Measurements from ENCODE around the gene TMEM40. TPM values are rescaled to one million over a fixed set of nuclear protein-coding genes. Genes with fewer than 3 reads are reported as not detected.

TMEM40 gene
- total RNA-seq, 1 experiment from 2014 or later: not detected

GRCh38 chr3:12772462-12772861 is 13.4 kb upstream of the TMEM40 start:
- no CpG with 5 or more reads among the region's 5 CpGs for WGBS (ENCODE audit: extremely low coverage, insufficient read length, low lambda C conversion rate)
- Histone ChIP-seq H2AFZ (ENCODE audit: low read length) (no peak overlapping the region), H3K27me3 (ENCODE audit: insufficient read depth, low read length) (no peaks in the 10 kb centered on the region; the same call in 1 of the 2 replicates)

More at GRCh38 chr3:12772462-12772861, 13.4 kb upstream of the TMEM40 start:
- Histone ChIP-seq H3K23ac (ENCODE audit: insufficient read length, low read depth, low read length) (no peak overlapping the region), H3K27ac (ENCODE audit: insufficient read length, low read depth, low read length) (no peak overlapping the region), H4K20me1 (ENCODE audit: control insufficient read depth, insufficient read depth, insufficient read length) (no peaks in the 10 kb centered on the region), H3K9ac (ENCODE audit: extremely low read depth, insufficient read length, low read length) (no peak overlapping the region), H4K8ac (replicated peaks; ENCODE audit: insufficient read length, low read depth, low read length) (no peak overlapping the region), H3K14ac (ENCODE audit: insufficient read depth, low read length) (no peak overlapping the region), H2BK120ac (ENCODE audit: low read depth, low read length, poor library complexity, severe bottlenecking) (no peak overlapping the region), H3K56ac (ENCODE audit: insufficient read length, low read depth, low read length) (no peak overlapping the region), H3K4me1 (ENCODE audit: insufficient read depth, low read length) (no peaks in the 10 kb centered on the region), H3K23me2 (ENCODE audit: insufficient read length, low read depth, low read length, poor library complexity, severe bottlenecking) (no peaks in the 10 kb centered on the region), H2AK5ac (ENCODE audit: insufficient read length, low read length) (no peak overlapping the region), H3K79me1 (ENCODE audit: insufficient read depth, low read depth, low read length, poor library complexity, severe bottlenecking) (no peaks in the 10 kb centered on the region), H2BK5ac (ENCODE audit: insufficient read length, low read length) (no peak overlapping the region), H3K79me2 (ENCODE audit: insufficient read depth, low read length) (no peaks in the 10 kb centered on the region), H3K9me3 (ENCODE audit: control insufficient read depth, low read depth, low read length) (no peaks in the 10 kb centered on the region), H2BK12ac (ENCODE audit: insufficient read length, low read depth, low read length) (no peak overlapping the region), H3K18ac (ENCODE audit: insufficient read length, low read depth, low read length) (no peak overlapping the region), H2BK20ac (ENCODE audit: low read depth, low read length, poor library complexity, severe bottlenecking) (no peak overlapping the region), H2BK15ac (ENCODE audit: low read depth, low read length) (no peak overlapping the region), H3K4me2 (ENCODE audit: insufficient read depth, insufficient read length, low read length) (no peak overlapping the region), H4K5ac (ENCODE audit: insufficient read length, low read depth, low read length) (no peak overlapping the region), H4K91ac (ENCODE audit: insufficient read length, low read depth, low read length) (no peak overlapping the region), H3T11ph (ENCODE audit: low read length) (no peak overlapping the region), H3K4ac (ENCODE audit: low read depth, low read length) (no peak overlapping the region)
- peaks cover 0 to 3% of the 10 kb centered on the region in 2 experiments; a peak in 1 of 5 replicates for H3K9me3 Mint-ChIP-seq
- peaks cover 13% of the 10 kb centered on the region; the same call in 1 of the 2 replicates for H3K27me3 Mint-ChIP-seq (ENCODE audit: low read depth)
- TF ChIP-seq, protein P1, sequence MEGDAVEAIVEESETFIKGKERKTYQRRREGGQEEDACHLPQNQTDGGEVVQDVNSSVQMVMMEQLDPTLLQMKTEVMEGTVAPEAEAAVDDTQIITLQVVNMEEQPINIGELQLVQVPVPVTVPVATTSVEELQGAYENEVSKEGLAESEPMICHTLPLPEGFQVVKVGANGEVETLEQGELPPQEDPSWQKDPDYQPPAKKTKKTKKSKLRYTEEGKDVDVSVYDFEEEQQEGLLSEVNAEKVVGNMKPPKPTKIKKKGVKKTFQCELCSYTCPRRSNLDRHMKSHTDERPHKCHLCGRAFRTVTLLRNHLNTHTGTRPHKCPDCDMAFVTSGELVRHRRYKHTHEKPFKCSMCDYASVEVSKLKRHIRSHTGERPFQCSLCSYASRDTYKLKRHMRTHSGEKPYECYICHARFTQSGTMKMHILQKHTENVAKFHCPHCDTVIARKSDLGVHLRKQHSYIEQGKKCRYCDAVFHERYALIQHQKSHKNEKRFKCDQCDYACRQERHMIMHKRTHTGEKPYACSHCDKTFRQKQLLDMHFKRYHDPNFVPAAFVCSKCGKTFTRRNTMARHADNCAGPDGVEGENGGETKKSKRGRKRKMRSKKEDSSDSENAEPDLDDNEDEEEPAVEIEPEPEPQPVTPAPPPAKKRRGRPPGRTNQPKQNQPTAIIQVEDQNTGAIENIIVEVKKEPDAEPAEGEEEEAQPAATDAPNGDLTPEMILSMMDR (conservative IDR thresholded peaks at IDR 0.05): no peak
- H3K36me3 Mint-ChIP-seq (ENCODE audit: insufficient read depth in 1 of 3, low read depth in 3 of 3): no peaks in the 10 kb centered on the region
- DNase-seq: no peak
- peaks cover 0 to 2% of the 10 kb centered on the region in 2 experiments; a peak in 2 of 4 replicates for H3K4me1 Mint-ChIP-seq
- no peak overlapping the region for H3K4me3 Mint-ChIP-seq
- H3K27ac Mint-ChIP-seq: no peak overlapping the region

Measured in H9 (cell line).